Kidney (tissue), 14 donors: ENCODE measurements around the gene DPYSL4. TPM values are rescaled to one million over a fixed set of nuclear protein-coding genes. Genes with fewer than 3 reads are reported as not detected.

Experiments
- DNase-seq, 5 donors: peaks; one replicate each; pipeline ENCODE4 v3.0.0-alpha.2; 2013 to 2020
- FAIRE-seq: peaks from 2 replicates; lab custom pipeline; 2012; peaks lifted over from hg19 to GRCh38; lab: Jason Lieb, UNC
- H3K27ac ChIP-seq, 2 donors: one replicate each; pipeline ENCODE4 v1.7.0; 2013; ENCODE audit warnings: low read depth in 2 of 2, low read length in 2 of 2, inconsistent platforms in 1 of 2
- H3K27me3 ChIP-seq: one replicate; pipeline ENCODE4 v1.7.1; 2013; ENCODE audit warnings: low read length, inconsistent platforms; ENCODE audit not compliant: control insufficient read depth, insufficient read depth
- H3K36me3 ChIP-seq, 3 donors: one replicate each; pipeline versions ENCODE4 v1.7.0 to v1.7.1; 2013; ENCODE audit warnings: low read length in 3 of 3, control low read depth in 1 of 3, inconsistent platforms in 1 of 3; ENCODE audit not compliant: insufficient read depth in 3 of 3, control insufficient read depth in 2 of 3
- H3K4me1 ChIP-seq, 3 donors: one replicate each; pipeline versions ENCODE4 v1.7.0 to v1.7.1; 2013; ENCODE audit warnings: low read length in 3 of 3, inconsistent platforms in 1 of 3, low read depth in 1 of 3; ENCODE audit not compliant: control insufficient read depth in 2 of 3, insufficient read depth in 2 of 3
- H3K4me3 ChIP-seq, 3 donors: one replicate each; pipeline versions ENCODE4 v1.7.0 to v1.8.1; 2013; ENCODE audit warnings: low read length in 3 of 3, control low read depth in 1 of 3, inconsistent platforms in 1 of 3
- H3K9ac ChIP-seq, 3 donors: one replicate each; pipeline versions ENCODE4 v1.7.0 to v1.7.1; 2013; ENCODE audit warnings: low read length in 3 of 3, control low read depth in 1 of 3, inconsistent platforms in 1 of 3
- H3K9me3 ChIP-seq, 3 donors: one replicate each; pipeline versions ENCODE4 v1.7.0 to v1.7.1; 2013; ENCODE audit warnings: low read length in 3 of 3, control low read depth in 1 of 3, inconsistent platforms in 1 of 3; ENCODE audit not compliant: control insufficient read depth in 2 of 3, insufficient read depth in 1 of 3
- intact Hi-C: fragments of 100-400 bp; cut with DNase I; formaldehyde crosslinking; loops from one replicate; pipeline ENCODE4 v1.11.1; 2022
- polyA plus RNA-seq: library from polyadenylated mRNA; stranded (reverse); fragments of 350-450 nt; fragmentation: Illumina TruSeq; extraction: RNeasy Lipid Tissue Mini Kit (QIAGEN cat#74804); gene quantifications from one replicate; pipeline ENCODE4 v1.2.3, GENCODE V29; 2014; ENCODE audit warnings: low read depth, low replicate concordance; ENCODE audit not compliant: insufficient read depth
- total RNA-seq: library from RNA; stranded (reverse); fragmentation: NEBNext Ultra II Directional; extraction: Animal tissue kit (Norgen Biotek cat#: 25700); gene quantifications from one replicate; pipeline ENCODE4 v1.2.1, GENCODE V29; 2021
- TF ChIP-seq, protein P1 (sequence below): IDR thresholded peaks from 3 replicates; pipeline ENCODE4 v1.5.1; 2012; ENCODE audit warnings: mild to moderate bottlenecking, moderate library complexity, borderline replicate concordance; ENCODE audit not compliant: insufficient read depth; ENCODE audit errors: extremely low read depth
- donor health status: control.
- donor health status: control.
- donor health status: control.
- donor health status: control.
- donor health status: control.
- donor health status: DM: yes; HTN: yes; CAD: no.
- donor health status: Normal renal cell carcinoma (clear cell type).

Gene DPYSL4
- total and polyA plus RNA-seq, 2 donors from 2014 or later, result 0.60 TPM; not detected in 1

- H3K4me3 ChIP-seq, result no peak overlapping the region
- intact Hi-C loops, result no loop called here
- no peak overlapping the region for H3K27ac ChIP-seq
- H3K9me3 ChIP-seq, result peaks cover 0 to 1% (median 0%) of the 10 kb centered on the region in 3 donors
- TF ChIP-seq, protein P1, sequence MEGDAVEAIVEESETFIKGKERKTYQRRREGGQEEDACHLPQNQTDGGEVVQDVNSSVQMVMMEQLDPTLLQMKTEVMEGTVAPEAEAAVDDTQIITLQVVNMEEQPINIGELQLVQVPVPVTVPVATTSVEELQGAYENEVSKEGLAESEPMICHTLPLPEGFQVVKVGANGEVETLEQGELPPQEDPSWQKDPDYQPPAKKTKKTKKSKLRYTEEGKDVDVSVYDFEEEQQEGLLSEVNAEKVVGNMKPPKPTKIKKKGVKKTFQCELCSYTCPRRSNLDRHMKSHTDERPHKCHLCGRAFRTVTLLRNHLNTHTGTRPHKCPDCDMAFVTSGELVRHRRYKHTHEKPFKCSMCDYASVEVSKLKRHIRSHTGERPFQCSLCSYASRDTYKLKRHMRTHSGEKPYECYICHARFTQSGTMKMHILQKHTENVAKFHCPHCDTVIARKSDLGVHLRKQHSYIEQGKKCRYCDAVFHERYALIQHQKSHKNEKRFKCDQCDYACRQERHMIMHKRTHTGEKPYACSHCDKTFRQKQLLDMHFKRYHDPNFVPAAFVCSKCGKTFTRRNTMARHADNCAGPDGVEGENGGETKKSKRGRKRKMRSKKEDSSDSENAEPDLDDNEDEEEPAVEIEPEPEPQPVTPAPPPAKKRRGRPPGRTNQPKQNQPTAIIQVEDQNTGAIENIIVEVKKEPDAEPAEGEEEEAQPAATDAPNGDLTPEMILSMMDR, result no peak
- DNase-seq (peak in 2 of 5 donors; percentile 52 to 61), FAIRE-seq (no peak)
- no peaks in the 10 kb centered on the region for H3K4me1 ChIP-seq
- H3K9ac ChIP-seq, result no peak overlapping the region
- no peaks in the 10 kb centered on the region for H3K36me3 ChIP-seq
- no peaks in the 10 kb centered on the region for H3K27me3 ChIP-seq
Measured at GRCh38 chr10:132143162-132143561, 43.6 kb upstream of the DPYSL4 start.

- no peak for FAIRE-seq
Measured at GRCh38 chr10:132144086-132144485, 42.7 kb upstream of the DPYSL4 start.

DNA sequence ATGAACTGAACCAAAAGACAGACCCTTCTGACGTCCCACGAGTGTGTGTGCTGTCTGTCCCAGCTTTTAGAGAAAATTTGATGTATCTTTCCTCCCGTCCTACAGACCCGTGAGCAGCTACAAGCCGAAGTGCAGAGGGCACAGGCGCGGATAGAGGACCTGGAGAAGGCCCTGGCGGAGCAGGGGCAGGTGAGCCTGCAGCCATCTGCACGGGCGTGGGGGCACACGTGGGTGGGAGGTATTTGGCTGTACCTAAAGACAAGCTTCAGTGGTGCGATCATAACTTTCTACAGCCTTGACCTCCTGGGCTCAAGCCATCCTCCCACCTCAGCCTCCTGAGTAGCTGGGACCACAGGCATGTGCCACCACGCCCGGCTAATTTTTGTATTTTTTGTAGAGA lies 41.7 kb upstream of the DPYSL4 start:
- Histone ChIP-seq H3K27ac (no peak overlapping the region), H3K9me3 (no peaks in the 10 kb centered on the region), H3K36me3 (no peaks in the 10 kb centered on the region), H3K4me3 (no peak overlapping the region), H3K27me3 (no peaks in the 10 kb centered on the region), H3K4me1 (no peaks in the 10 kb centered on the region), H3K9ac (no peak overlapping the region)
- TF ChIP-seq, protein P1, result no peak
- DNase-seq, result peak in 1 of 5 donors; percentile 48
- intact Hi-C loops, result no loop called here
- no peak for FAIRE-seq

More at GRCh38 chr10:132144086-132144485, 42.7 kb upstream of the DPYSL4 start:
- Histone ChIP-seq H3K4me3 (no peak overlapping the region), H3K9ac (no peak overlapping the region), H3K4me1 (no peaks in the 10 kb centered on the region), H3K27ac (no peak overlapping the region), H3K9me3 (peaks cover 0 to under 1% (median 0%) of the 10 kb centered on the region in 3 donors), H3K27me3 (no peaks in the 10 kb centered on the region), H3K36me3 (no peaks in the 10 kb centered on the region)
- peak in 1 of 5 donors; percentile 53 for DNase-seq
- TF ChIP-seq, protein P1, result no peak
- intact Hi-C loops, result no loop called here
